Daoy (cell line): Measurements from ENCODE around the gene NR5A1. TPM values are rescaled to one million over a fixed set of nuclear protein-coding genes. Genes with fewer than 3 reads are reported as not detected.
A peak's percentile ranks its signal among the peaks of the same experiment; 100 is the strongest.

Source experiments
- DNase-seq: peaks from one replicate; pipeline ENCODE4 v3.0.0-alpha.2; 2015; ENCODE audit warnings: low read depth
- total RNA-seq: library from RNA; depleted of rRNA; stranded (reverse); fragments of >200 nt; shearing (Covaris generic); gene quantifications from 2 replicates; pipeline ENCODE4 v1.2.3, GENCODE V29; 2014

The NR5A1 gene
- total RNA-seq, 1 experiment from 2014 or later = not detected

- DNase-seq = peak; percentile 80
Observed at GRCh38 chr9:124480621-124480981, 26.6 kb downstream of the NR5A1 start.

DNA sequence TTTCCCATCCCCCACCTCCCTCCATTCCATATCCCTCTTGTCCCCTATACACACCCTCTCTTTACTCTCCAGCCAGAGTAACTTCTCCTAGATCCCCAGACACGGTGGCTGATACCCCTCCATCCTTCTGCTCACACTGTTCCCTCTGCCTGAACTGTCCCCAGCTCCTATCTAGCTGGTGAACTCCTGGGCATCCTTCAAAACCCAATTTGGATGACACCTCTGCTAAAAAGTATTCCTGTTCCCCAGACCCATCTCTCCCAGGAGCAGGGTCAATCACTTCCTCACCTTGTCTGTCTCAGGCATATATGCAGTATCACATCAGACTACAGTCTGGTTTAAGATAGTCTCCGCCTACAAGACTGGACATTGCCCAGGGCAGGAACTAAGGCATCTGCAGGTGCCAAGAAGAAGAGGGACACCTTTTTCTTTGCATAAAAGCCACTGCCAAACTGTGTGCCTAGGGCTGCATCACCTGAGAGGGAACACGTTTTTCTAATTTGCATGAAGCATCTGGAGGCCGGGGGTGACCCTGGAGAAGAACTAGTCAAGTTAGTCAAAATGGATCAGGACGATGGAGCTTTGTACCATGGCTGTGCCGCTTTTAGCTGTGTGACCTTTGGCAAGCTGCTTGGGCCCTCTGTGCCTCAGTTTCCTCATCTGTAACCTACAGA is 27.1 kb downstream of the NR5A1 start:
- no peak for DNase-seq

DNA sequence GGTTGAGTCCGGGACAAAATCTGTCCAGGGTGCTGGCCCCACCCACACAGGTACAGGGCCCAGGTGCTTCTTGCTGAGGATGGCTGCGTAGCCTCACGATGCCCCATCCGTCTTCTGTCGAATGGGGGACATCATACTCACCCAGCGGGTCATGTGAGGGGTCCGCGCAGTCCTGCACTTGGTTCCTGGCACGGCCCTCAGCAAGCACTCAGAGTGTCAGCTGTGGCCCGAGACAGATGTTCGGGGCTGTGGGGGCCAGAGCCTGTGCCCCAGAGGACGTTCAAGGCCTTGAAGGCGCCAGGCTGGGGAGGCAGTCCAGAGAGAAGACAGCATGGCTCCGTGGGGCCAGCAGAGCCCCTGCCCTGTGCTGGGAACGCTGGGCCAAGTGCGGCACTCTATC is 27.8 kb downstream of the NR5A1 start:
- DNase-seq = no peak

DNA sequence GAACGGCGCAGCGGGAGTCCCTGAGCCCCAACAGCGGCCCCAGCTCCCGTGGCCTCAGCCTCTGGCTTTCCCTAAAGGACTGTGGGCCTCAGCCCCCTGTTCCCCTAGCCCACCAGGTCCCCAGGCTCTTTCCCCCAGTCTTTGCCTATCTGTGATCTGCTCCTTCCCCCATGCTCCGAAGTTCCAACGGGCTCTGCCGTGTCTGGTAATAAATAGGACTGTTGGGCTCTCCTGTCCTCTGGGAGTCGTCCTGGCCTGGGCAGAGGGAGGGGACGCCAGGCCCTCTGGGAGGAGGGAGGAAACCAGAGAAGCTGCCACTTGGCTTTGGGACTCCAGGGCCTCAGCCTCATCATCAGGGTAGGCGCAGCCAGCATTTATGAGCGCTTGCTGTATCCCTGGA is 28.8 kb downstream of the NR5A1 start:
- no peak for DNase-seq

GRCh38 chr9:124477648-124478285 is 29.4 kb downstream of the NR5A1 start:
- no peak for DNase-seq

DNA sequence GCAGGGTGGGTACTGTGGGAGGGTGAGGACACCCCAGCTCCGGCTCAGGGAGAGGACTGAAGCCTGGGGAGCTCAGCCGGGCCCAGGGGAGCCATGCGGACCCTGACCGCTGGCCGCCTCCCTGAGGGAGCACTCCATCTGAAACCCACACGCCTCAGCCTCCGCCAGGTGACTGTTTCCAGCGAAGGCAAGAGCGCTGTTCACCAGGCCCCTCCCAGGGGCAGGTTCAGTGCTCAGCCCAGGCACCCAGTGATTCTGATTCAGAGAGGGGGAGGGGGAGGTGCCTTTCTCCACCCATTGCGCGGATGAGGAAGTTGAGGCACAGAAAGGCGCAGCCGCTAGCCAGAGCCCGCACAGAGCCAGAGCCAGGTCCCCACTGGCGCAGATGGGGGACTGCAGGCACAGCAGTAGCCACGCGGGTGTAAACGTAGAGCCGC is 30.0 kb downstream of the NR5A1 start:
- peak; percentile 42 for DNase-seq

GRCh38 chr9:124475868-124476690 is 31.1 kb downstream of the NR5A1 start:
- no peak for DNase-seq

DNA sequence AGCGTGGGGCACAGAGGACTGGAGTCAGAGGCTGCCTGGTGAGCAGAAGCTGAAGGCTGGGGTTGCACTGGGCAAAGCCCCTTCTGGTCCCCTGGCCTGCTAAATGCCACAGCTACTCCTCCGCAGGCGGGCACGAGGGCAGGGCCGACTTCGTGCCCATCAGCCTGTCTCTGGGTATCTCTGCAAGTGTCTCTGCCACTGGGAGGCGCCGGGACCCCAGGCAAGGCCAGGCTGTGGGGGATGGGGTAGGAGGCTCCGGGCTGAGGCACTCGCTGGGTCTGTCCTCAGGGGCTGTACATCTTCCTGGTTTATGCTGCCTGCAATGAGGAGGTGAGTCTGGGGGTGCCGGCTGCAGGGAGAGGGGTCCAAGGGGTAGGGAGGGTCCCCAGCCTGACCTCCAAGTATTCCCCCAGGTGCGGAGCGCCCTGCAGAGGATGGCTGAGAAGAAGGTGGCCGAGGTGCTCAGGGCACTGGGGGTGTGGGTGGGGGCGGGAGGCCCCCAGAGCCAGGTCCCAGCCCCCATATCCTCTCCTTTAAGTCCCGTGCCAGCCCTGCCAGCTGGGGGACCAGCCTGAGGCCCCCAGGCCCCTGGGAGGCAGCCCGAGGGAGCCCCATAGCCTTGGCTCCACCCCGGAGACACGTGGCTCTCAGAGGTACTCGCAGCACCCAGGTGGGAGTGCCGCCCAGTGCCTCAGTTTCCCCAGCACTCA is 31.9 kb downstream of the NR5A1 start:
- DNase-seq = no peak

DNA sequence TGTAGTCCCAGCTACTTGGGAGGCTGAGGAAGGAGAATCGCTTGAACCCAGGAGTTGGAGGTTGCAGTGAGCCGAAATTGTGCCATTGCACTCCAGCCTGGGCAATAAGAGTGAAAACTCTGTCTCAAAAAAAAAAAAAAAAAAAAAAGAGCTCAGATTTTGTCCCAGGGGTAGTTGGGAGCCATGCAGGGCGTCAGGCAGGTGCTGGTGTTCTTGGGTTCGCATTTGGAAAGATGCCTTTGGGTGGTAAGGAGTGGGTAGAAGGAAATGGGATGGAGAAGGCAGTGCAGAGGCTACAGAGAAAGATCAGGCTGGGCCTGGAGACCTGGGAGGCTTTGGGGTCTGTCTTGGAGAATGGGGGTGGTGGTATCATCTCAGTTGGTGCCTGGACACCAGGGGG is 33.0 kb downstream of the NR5A1 start:
- no peak for DNase-seq

- DNase-seq = no peak
Observed at GRCh38 chr9:124473310-124473709, 33.9 kb downstream of the NR5A1 start.

DNA sequence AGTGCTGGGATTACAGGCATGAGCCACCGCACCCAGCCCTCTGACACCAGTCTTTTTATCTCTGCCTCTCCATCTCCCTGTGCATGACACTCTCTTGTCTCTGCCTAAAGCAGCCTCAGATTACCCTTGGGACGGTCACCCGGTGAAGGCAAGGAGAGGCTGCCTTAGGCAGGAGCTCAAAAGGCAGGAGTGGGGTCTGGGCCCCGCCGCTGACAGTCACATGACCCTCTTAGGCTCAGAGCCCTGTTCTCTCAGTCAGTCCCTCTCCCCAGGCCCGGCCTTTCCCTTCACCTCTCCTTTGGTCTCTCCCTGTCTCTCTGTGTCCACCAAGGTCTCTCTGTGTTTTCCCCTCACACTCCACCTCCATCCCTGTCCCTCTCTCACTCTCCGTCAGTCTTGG is 34.4 kb downstream of the NR5A1 start:
- no peak for DNase-seq

DNA sequence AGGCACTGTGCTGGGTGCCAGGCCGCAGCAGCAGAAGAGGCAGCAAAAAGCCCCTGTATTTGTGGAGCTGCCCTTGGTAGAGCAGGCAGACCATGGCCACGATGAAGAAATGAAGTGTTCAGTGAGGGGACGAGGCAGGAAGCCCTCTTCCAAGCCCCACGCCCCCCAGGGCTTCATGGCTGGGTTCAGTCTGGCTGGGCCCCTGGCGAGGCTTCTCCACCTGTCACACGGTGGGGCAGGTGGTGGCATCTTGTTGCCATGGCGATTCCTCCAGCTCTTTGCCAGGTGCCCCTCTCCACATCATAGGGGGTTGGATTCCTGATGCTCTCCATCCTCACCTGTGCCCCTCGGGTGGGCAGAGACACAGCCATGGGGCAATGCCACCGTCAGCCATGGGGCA is 35.4 kb downstream of the NR5A1 start:
- no peak for DNase-seq

- DNase-seq = no peak
Observed at GRCh38 chr9:124470726-124471125, 36.5 kb downstream of the NR5A1 start.

- DNase-seq = no peak
Observed at GRCh38 chr9:124470306-124470705, 36.9 kb downstream of the NR5A1 start.

DNA sequence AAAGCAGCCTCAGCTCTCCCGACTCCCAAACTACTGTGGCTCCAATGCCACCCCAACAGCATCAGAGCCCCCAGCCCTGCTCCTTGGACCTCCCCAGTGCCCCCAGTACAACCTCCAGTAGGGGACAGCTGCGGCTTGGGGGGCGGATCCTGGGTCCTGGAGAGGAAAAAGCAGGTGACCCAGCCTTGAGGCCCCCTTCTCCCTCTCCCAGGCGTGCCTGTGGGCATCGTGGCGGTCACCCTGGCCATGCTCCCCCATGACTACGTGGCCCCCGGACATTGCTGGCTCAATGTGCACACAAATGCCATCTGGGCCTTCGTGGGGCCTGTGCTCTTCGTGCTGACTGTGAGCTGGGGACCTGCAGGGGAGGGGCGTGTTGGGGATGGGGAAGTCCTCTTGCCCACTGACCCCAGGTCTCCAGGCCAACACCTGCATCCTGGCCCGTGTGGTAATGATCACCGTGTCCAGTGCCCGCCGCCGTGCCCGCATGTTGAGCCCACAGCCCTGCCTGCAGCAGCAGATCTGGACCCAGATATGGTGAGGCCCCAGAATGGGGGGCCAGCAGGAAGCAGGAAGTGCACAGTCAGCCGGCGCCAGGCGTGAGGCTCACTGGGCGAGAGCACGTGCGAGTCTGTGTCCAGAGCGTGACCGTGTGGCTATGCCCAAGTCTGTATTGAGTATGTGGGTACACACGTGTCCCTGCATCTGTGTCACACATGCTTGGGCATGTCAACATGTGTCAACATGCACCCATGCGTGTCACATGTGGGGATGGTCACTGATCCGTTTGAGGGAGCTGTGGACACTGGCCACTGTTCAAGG is 38.0 kb downstream of the NR5A1 start:
- no peak for DNase-seq

- DNase-seq = no peak
Observed at GRCh38 chr9:124468061-124468740, 39.0 kb downstream of the NR5A1 start.

DNA sequence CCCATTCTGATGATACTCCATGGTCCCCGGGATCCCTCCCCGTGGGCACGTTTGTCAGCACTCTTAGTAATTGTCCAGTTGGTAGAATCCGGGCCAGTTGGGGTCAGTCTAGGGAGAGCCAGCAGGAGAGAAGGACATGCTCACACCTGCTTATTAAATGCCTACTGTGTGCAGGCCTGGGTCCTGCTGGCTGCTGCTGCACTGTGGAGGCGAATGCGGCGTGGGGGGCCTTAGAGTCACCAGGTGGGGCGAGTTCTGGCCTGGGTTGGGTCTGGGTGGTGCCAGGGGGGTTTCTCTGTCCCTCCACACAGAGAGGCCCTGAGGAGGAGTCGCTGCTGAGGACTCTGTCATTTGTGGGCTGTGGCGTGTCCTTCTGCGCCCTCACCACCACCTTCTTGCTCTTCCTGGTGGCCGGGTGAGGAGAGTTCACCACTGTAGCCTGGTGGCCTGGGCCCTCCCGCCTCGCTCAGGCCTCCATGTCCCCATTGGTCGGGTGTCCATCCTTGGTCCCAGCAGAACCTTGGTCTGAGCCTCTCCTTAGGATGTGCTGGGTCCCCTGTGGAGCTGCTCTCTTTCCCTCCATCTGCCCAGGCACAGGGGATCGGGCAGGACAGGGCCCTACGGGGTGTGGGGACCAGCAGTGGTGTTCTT is 39.7 kb downstream of the NR5A1 start:
- no peak for DNase-seq

DNA sequence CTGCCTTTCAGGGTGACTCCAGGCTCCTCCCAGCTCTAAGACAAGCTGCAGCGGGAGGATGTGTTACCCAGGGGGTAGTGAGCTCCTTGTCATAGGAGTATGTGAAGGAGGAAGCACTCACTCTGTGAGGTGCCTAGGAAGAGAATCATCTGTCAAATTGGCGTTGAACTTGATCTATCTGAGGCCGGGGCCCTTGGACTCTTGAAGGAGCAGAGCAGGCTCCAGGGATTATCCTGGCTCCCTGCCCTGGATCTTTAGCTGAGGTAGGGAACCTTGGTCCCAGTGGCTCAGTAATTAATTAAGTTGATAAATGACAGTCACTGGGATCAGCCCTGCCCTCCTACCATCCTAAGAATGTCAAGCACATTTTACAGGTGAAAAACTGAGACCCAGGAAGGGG is 41.5 kb downstream of the NR5A1 start:
- no peak for DNase-seq

GRCh38 chr9:124462739-124463138 is 44.5 kb downstream of the NR5A1 start:
- no peak for DNase-seq

DNA sequence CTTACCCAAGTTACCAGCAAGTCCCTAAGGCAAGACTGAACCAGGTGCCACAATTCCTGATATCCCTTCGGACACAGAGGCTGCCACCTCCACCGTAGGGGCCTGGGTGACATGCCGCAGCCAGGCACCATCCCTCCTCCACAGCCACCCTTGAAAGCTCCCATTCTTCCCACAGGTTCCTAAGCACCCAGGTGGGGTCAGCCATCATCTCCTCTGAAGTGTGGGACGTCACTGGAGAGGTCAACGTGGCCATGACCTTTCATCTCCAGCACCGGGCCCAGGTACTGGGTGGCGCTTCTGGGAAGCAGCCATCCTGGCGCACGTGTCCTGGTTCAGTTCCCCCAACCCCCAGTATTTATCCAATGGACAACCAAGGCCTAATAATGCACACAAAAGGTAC is 48.8 kb downstream of the NR5A1 start:
- DNase-seq = no peak
